ENCODE measurements around the gene TBX2. TPM values are rescaled to one million over a fixed set of nuclear protein-coding genes. Genes with fewer than 3 reads are reported as not detected.

The TBX2 gene
- total and polyA plus RNA-seq, 2 of the 13 experiments (the other 11 are each of a cell fraction or from before 2014, with no cell fraction given) = 2.8 to 15.3 TPM

DNA sequence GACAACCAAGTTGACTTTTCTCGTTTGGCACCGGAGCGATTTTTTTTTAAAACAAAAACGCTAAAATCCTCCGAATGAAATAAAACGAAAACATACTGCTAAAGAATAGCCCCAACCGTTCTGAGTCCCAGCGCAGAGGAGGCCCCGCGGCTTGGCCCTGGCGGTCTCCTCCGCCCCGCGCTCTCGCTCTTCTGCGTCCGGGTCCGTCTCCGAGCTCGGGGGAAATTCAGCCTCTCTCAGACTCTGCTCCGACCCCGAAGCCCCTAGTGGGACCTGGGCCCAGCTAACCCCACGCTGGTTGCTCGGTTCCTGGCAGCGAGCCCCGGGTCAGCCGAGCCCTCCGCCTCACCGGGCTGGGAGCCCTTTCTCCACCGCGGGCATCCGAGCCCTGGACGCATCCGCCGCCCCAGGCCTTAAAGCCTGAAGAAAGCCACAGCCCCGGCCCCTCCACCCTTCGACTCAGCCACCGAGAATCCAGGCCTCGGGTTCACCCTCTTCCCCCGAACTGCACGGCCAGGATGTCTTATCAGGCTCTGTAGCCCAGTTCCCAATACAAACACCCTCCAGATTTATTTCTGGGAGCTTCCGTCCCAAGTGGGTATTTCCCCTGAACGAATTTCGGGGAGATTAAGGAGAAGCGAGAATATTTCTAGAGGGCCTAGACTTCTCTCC is 1.2 kb downstream of the TBX2 start (continued):
- TF ChIP-seq ZSCAN30 (CRISPR knock-in tag; IDR thresholded peaks at IDR 0.05) (no peak), ZNF678 (CRISPR knock-in tag; IDR thresholded peaks at IDR 0.05) (peak; percentile 48; the same call in 1 of the 2 replicates), GABPB1 (CRISPR knock-in tag; IDR thresholded peaks at IDR 0.05) (peak; percentile 39; the same call in 1 of the 2 replicates), NFYB (CRISPR knock-in tag; IDR thresholded peaks at IDR 0.05) (0 out of 2 replicates have a peak, but pooled peaks have one; percentile 3), ZNF251 (CRISPR knock-in tag; IDR thresholded peaks at IDR 0.05) (no peak), AGO2 (optimal IDR thresholded peaks at IDR 0.05; ENCODE audit: low read depth, low read length) (peak; percentile 81), MAZ (IDR thresholded peaks at IDR 0.05; ENCODE audit: borderline replicate concordance, low read depth, low read length) (no peak), MAZ (CRISPR knock-in tag; IDR thresholded peaks at IDR 0.05; ENCODE audit: low read depth) (0 out of 2 replicates have a peak, but pooled peaks have one; percentile 68), MEIS2 (CRISPR knock-in tag; IDR thresholded peaks at IDR 0.05) (no peak), ZFY (CRISPR knock-in tag; IDR thresholded peaks at IDR 0.05) (peak; percentile 55), ZNF367 (CRISPR knock-in tag; IDR thresholded peaks at IDR 0.05; ENCODE audit: borderline replicate concordance) (0 out of 2 replicates have a peak, but pooled peaks have one; percentile 51)
- TF ChIP-seq, protein P1, sequence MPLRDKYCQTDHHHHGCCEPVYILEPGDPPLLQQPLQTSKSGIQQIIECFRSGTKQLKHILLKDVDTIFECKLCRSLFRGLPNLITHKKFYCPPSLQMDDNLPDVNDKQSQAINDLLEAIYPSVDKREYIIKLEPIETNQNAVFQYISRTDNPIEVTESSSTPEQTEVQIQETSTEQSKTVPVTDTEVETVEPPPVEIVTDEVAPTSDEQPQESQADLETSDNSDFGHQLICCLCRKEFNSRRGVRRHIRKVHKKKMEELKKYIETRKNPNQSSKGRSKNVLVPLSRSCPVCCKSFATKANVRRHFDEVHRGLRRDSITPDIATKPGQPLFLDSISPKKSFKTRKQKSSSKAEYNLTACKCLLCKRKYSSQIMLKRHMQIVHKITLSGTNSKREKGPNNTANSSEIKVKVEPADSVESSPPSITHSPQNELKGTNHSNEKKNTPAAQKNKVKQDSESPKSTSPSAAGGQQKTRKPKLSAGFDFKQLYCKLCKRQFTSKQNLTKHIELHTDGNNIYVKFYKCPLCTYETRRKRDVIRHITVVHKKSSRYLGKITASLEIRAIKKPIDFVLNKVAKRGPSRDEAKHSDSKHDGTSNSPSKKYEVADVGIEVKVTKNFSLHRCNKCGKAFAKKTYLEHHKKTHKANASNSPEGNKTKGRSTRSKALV (CRISPR knock-in tag; IDR thresholded peaks at IDR 0.05) = peak; percentile 92; the same call in 1 of the 2 replicates
- TF ChIP-seq, protein P2, sequence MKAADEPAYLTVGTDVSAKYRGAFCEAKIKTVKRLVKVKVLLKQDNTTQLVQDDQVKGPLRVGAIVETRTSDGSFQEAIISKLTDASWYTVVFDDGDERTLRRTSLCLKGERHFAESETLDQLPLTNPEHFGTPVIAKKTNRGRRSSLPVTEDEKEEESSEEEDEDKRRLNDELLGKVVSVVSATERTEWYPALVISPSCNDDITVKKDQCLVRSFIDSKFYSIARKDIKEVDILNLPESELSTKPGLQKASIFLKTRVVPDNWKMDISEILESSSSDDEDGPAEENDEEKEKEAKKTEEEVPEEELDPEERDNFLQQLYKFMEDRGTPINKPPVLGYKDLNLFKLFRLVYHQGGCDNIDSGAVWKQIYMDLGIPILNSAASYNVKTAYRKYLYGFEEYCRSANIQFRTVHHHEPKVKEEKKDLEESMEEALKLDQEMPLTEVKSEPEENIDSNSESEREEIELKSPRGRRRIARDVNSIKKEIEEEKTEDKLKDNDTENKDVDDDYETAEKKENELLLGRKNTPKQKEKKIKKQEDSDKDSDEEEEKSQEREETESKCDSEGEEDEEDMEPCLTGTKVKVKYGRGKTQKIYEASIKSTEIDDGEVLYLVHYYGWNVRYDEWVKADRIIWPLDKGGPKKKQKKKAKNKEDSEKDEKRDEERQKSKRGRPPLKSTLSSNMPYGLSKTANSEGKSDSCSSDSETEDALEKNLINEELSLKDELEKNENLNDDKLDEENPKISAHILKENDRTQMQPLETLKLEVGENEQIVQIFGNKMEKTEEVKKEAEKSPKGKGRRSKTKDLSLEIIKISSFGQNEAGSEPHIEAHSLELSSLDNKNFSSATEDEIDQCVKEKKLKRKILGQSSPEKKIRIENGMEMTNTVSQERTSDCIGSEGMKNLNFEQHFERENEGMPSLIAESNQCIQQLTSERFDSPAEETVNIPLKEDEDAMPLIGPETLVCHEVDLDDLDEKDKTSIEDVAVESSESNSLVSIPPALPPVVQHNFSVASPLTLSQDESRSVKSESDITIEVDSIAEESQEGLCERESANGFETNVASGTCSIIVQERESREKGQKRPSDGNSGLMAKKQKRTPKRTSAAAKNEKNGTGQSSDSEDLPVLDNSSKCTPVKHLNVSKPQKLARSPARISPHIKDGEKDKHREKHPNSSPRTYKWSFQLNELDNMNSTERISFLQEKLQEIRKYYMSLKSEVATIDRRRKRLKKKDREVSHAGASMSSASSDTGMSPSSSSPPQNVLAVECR (CRISPR knock-in tag; IDR thresholded peaks at IDR 0.05; ENCODE audit: borderline replicate concordance) = 0 out of 2 replicates have a peak, but pooled peaks have one; percentile 8
- TF ChIP-seq, protein P3, sequence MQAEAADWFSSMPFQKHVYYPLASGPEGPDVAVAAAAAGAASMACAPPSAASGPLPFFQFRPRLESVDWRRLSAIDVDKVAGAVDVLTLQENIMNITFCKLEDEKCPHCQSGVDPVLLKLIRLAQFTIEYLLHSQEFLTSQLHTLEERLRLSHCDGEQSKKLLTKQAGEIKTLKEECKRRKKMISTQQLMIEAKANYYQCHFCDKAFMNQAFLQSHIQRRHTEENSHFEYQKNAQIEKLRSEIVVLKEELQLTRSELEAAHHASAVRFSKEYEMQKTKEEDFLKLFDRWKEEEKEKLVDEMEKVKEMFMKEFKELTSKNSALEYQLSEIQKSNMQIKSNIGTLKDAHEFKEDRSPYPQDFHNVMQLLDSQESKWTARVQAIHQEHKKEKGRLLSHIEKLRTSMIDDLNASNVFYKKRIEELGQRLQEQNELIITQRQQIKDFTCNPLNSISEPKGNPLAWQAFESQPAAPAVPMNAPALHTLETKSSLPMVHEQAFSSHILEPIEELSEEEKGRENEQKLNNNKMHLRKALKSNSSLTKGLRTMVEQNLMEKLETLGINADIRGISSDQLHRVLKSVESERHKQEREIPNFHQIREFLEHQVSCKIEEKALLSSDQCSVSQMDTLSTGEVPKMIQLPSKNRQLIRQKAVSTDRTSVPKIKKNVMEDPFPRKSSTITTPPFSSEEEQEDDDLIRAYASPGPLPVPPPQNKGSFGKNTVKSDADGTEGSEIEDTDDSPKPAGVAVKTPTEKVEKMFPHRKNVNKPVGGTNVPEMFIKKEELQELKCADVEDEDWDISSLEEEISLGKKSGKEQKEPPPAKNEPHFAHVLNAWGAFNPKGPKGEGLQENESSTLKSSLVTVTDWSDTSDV (CRISPR knock-in tag; IDR thresholded peaks at IDR 0.05) = no peak
- TF ChIP-seq, protein P4, sequence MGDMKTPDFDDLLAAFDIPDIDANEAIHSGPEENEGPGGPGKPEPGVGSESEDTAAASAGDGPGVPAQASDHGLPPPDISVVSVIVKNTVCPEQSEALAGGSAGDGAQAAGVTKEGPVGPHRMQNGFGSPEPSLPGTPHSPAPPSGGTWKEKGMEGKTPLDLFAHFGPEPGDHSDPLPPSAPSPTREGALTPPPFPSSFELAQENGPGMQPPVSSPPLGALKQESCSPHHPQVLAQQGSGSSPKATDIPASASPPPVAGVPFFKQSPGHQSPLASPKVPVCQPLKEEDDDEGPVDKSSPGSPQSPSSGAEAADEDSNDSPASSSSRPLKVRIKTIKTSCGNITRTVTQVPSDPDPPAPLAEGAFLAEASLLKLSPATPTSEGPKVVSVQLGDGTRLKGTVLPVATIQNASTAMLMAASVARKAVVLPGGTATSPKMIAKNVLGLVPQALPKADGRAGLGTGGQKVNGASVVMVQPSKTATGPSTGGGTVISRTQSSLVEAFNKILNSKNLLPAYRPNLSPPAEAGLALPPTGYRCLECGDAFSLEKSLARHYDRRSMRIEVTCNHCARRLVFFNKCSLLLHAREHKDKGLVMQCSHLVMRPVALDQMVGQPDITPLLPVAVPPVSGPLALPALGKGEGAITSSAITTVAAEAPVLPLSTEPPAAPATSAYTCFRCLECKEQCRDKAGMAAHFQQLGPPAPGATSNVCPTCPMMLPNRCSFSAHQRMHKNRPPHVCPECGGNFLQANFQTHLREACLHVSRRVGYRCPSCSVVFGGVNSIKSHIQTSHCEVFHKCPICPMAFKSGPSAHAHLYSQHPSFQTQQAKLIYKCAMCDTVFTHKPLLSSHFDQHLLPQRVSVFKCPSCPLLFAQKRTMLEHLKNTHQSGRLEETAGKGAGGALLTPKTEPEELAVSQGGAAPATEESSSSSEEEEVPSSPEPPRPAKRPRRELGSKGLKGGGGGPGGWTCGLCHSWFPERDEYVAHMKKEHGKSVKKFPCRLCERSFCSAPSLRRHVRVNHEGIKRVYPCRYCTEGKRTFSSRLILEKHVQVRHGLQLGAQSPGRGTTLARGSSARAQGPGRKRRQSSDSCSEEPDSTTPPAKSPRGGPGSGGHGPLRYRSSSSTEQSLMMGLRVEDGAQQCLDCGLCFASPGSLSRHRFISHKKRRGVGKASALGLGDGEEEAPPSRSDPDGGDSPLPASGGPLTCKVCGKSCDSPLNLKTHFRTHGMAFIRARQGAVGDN (CRISPR knock-in tag; IDR thresholded peaks at IDR 0.05) = peak; percentile 48
